ENCODE results near the gene EFNA3.
A peak's percentile ranks its signal among the peaks of the same experiment; 100 is the strongest.

The EFNA3 gene

GRCh38 chr1:155078469-155079209 lies at the start of gene EFNA3:
TSS of gene EFNA3 (plus strand) at chr1:155078837. CDS start at chr1:155078942, 105 bp downstream.
- DNase-seq: peak; percentile 86

GRCh38 chr1:155029513-155030242 lies 49.0 kb upstream of the EFNA3 start:
- DNase-seq: no peak

GRCh38 chr1:155030243-155030795 lies 48.3 kb upstream of the EFNA3 start:
- no peak for DNase-seq

GRCh38 chr1:155030899-155031298 lies 47.7 kb upstream of the EFNA3 start:
- no peak for DNase-seq

- DNase-seq: no peak
Observed at GRCh38 chr1:155032886-155033285, 45.8 kb upstream of the EFNA3 start.

- DNase-seq: no peak
Observed at GRCh38 chr1:155033524-155033923, 45.1 kb upstream of the EFNA3 start, which contains the start of the genes DCST1 and DCST2. TSS of gene DCST1 (plus strand) at chr1:155033824. CDS start at chr1:155034037, 213 bp downstream. TSS of gene DCST2 (minus strand) at chr1:155033781. CDS start at chr1:155033701, 80 bp downstream.

GRCh38 chr1:155034318-155035208 lies 44.1 kb upstream of the EFNA3 start:
- no peak for DNase-seq

- DNase-seq: no peak
Observed at GRCh38 chr1:155035936-155036335, 42.7 kb upstream of the EFNA3 start.

GRCh38 chr1:155037043-155037442 lies 41.6 kb upstream of the EFNA3 start:
- DNase-seq: no peak

GRCh38 chr1:155037851-155038441 lies 40.7 kb upstream of the EFNA3 start:
- DNase-seq: no peak

GRCh38 chr1:155038602-155039307 lies 39.9 kb upstream of the EFNA3 start:
- DNase-seq: no peak

GRCh38 chr1:155039308-155039669 lies 39.3 kb upstream of the EFNA3 start:
- DNase-seq: no peak

GRCh38 chr1:155040358-155041093 lies 38.1 kb upstream of the EFNA3 start:
- DNase-seq: no peak

- DNase-seq: no peak
Observed at GRCh38 chr1:155042789-155043188, 35.8 kb upstream of the EFNA3 start.

- no peak for DNase-seq
Observed at GRCh38 chr1:155043301-155043702, 35.3 kb upstream of the EFNA3 start.

GRCh38 chr1:155043793-155044192 lies 34.8 kb upstream of the EFNA3 start:
- DNase-seq: no peak

GRCh38 chr1:155044365-155044764 lies 34.3 kb upstream of the EFNA3 start:
- no peak for DNase-seq

- peak; percentile 68 for DNase-seq
Observed at GRCh38 chr1:155044812-155045657, 33.6 kb upstream of the EFNA3 start.

GRCh38 chr1:155048449-155049334 lies 29.9 kb upstream of the EFNA3 start:
- no peak for DNase-seq

Data from activated CD8-positive, alpha-beta memory T cell treated with anti-CD3 and anti-CD28 coated beads, Interleukin-2, amount 50 U/mL, for 48 hours (primary cell).